BJ (cell line): ENCODE measurements around the gene SMC1B. TPM values are rescaled to one million over a fixed set of nuclear protein-coding genes. Genes with fewer than 3 reads are reported as not detected.

Experiments
- CTCF ChIA-PET: fragments of 350-600 bp; formaldehyde crosslinking; extraction: SDS; loops from one replicate; lab custom pipeline; 2021; ENCODE audit warnings: antibody characterized with exemption, inconsistent platforms; lab: Yijun Ruan, JAX
- POLR2A ChIA-PET: fragments of 300-600 bp; sonication (Branson Sonifier 250); formaldehyde crosslinking; extraction: SDS; loops from one replicate; lab custom pipeline; 2021; ENCODE audit warnings: antibody characterized with exemption; lab: Charles Lee
- DNase-seq: peaks from one replicate; pipeline ENCODE4 v3.0.0-alpha.2; 2011; ENCODE audit warnings: low read depth
- H3K27me3 ChIP-seq: 2 replicates; pipeline ENCODE4 v1.6.0; 2011; ENCODE audit warnings: low read length; ENCODE audit not compliant: control insufficient read depth, insufficient read depth
- H3K36me3 ChIP-seq: 2 replicates; pipeline ENCODE4 v1.5.1; 2011; ENCODE audit warnings: low read length; ENCODE audit not compliant: control insufficient read depth, insufficient read depth
- H3K4me3 ChIP-seq: 2 replicates; pipeline ENCODE4 v1.5.1; 2011; ENCODE audit warnings: low read depth, mild to moderate bottlenecking, control low read depth, low read length
- polyA plus RNA-seq: library from polyadenylated mRNA; depleted of rRNA; stranded (reverse); fragments of >200 nt; gene quantifications from 2 replicates; pipeline ENCODE4 v1.2.3, GENCODE V29; 2011
- TF ChIP-seq, protein P1 (sequence below): IDR thresholded peaks from 2 replicates; pipeline ENCODE4 v1.5.1; 2011; ENCODE audit warnings: low read depth, mild to moderate bottlenecking, control low read depth, inconsistent platforms, low read length, moderate library complexity; ENCODE audit not compliant: insufficient read depth

SMC1B gene
- polyA plus RNA-seq, 1 experiment = not detected

DNA sequence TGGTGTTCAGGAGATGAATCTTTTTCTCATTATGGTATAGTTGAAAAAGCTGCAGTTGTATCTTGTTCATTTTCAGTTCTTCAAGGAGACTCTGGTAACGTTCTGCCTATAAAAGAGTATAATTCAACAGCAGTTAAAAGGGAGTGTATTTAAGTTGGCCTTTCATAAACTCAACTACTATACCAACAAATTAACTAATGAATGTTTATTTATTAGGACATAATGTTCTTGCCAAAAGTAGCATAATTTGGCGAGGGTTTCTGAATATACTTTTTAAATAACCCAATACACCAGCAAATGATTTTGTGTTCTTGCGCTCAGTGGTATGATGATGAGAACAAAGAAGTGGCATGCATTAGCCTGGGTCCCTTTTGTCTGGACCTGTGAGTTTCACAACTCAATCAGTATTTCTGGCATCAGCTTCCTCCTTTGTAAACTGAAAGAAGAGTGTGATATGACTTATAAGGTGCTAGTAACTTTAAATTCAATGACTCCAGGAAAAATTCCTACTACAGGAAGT, 10.9 kb downstream of the SMC1B start:
- Histone ChIP-seq H3K27me3 (peaks cover 4% of the 10 kb centered on the region; the same call in 1 of the 2 replicates), H3K4me3 (no peak overlapping the region), H3K36me3 (no peaks in the 10 kb centered on the region)
- TF ChIP-seq, protein P1, sequence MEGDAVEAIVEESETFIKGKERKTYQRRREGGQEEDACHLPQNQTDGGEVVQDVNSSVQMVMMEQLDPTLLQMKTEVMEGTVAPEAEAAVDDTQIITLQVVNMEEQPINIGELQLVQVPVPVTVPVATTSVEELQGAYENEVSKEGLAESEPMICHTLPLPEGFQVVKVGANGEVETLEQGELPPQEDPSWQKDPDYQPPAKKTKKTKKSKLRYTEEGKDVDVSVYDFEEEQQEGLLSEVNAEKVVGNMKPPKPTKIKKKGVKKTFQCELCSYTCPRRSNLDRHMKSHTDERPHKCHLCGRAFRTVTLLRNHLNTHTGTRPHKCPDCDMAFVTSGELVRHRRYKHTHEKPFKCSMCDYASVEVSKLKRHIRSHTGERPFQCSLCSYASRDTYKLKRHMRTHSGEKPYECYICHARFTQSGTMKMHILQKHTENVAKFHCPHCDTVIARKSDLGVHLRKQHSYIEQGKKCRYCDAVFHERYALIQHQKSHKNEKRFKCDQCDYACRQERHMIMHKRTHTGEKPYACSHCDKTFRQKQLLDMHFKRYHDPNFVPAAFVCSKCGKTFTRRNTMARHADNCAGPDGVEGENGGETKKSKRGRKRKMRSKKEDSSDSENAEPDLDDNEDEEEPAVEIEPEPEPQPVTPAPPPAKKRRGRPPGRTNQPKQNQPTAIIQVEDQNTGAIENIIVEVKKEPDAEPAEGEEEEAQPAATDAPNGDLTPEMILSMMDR = no peak
- no peak for DNase-seq
- CTCF ChIA-PET = interaction anchor here (0.7 to 1.2 kb wide), 2 partner anchors 12 to 175 kb away, joined by 3 to 4 read pairs; no protein-coding TSS in a partner anchor
- POLR2A ChIA-PET = no interaction called here

DNA sequence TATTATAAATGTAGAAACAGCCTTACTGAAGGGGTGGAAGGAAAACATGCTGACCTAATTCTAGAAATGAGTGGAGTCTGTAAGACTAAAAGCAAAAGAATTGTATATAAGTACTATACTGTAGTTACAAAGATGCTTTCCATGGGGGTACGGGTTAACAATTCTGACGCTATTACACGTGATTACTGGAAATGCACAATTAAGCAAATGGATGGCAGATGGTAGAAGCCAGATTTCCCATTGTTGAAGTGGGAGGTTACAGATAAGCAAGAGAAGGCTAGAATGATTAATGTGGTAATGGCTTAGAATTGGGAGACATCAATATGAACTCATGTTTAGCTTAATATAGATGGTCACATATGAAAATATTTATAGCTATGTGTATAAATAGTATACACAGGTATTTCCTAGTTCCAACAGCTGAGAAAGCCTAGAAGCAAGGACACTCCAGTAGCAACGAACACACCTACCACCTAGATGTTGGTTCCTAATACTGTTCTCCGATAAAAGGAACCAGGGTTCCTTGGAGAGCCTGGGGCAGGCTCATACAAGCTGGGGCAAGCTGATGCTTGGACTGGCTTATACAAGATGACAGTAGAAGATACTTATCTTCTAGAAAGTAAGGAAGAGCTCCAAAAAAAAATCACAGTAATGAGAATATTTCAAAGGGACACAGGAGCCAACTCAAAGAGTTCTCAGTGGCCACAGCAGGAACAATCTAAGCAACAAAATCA, 13.5 kb downstream of the SMC1B start:
- H3K27me3 ChIP-seq = peaks cover 9% of the 10 kb centered on the region
- H3K4me3 ChIP-seq = no peak overlapping the region
- ChIA-PET POLR2A (no interaction called here), CTCF (no interaction called here)
- no peaks in the 10 kb centered on the region for H3K36me3 ChIP-seq
- DNase-seq = no peak
- TF ChIP-seq, protein P1 = no peak

DNA sequence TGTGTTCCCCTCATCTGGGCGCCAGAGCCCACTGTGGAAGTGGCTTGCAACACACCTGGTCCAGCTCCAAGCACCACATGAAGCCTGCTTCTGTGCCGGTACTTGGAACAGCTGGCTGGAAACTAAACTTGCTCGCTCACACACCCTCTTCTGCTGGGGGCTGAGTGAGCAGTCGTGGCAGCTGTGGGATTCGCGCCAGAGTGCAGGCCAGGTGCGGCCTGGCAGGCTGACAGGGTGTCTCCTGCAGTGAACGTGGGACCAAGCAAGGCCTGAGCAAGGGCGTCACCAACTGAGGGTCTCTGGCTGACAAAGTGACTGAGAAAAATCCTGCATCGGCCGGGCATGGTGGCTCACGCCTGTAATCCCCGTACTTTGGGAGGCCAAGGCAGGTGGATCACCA, 15.2 kb downstream of the SMC1B start:
- TF ChIP-seq, protein P1 = no peak
- Histone ChIP-seq H3K4me3 (no peak overlapping the region), H3K27me3 (peaks cover 9% of the 10 kb centered on the region), H3K36me3 (no peaks in the 10 kb centered on the region)
- CTCF ChIA-PET = interaction anchor here (1.0 kb wide), 1 partner anchor 9 kb away, joined by 3 read pairs; no protein-coding TSS in a partner anchor
- no peak for DNase-seq
- POLR2A ChIA-PET = no interaction called here

DNA sequence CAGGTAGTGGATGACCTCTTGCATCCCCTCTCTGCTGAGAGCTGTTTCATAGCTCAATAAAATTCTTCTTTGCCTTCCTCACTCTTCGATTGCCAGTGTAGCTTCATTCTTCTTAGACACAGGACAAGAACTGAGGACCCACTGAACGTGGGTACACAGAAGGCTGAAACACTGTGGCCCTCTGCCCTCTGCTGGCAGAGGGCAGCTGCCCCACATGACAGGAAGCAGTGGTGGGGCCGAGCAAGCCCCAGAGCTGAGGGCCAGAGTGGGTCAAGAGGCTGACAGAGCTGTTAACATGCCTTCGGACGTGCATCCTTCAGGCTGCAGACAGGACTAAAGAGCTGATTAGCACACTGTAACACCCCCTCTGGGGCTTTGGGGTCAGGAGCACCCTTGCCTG, 15.6 kb downstream of the SMC1B start:
- peaks cover 10% of the 10 kb centered on the region for H3K27me3 ChIP-seq
- H3K4me3 ChIP-seq = no peak overlapping the region
- ChIA-PET CTCF (interaction anchor here (1.0 kb wide), 1 partner anchor 9 kb away, joined by 3 read pairs; no protein-coding TSS in a partner anchor), POLR2A (no interaction called here)
- DNase-seq = no peak
- TF ChIP-seq, protein P1 = 0 out of 2 replicates have a peak, but pooled peaks have one; percentile 6
- no peaks in the 10 kb centered on the region for H3K36me3 ChIP-seq

DNA sequence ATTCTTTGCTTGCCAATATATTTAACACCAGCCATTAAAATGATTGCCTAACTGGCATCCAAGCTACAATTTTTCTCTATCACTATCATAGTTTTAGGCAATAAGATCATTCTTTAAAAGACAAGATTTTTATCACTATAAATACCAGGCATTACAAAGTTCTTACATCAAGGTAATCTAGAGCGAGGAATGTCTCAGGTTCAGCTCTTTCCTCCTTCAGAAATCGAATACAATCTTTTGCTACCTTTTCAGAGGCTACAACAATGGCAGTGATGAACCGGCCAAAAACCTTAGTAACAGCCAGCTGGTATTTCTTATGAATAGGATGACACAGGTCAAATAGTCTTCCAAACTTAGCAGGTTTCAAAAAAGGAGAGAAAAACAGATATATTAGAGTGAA, 23.9 kb downstream of the SMC1B start:
- TF ChIP-seq, protein P1 = no peak
- ChIA-PET CTCF (interaction anchor here (0.7 to 1.2 kb wide), 4 partner anchors 9 to 287 kb away, joined by 3 to 6 read pairs (median 3); no protein-coding TSS in a partner anchor), POLR2A (no interaction called here)
- Histone ChIP-seq H3K4me3 (no peak overlapping the region), H3K27me3 (peaks cover 3% of the 10 kb centered on the region; the same call in 1 of the 2 replicates), H3K36me3 (no peaks in the 10 kb centered on the region)
- no peak for DNase-seq
